Suppressor macrophage (primary cell): ENCODE results near the gene SCAMP1.

ENCODE experiments used
- DNase-seq, 4 experiments: peaks; one replicate each; pipeline ENCODE4 v3.0.0-alpha.2; 2020 to 2022

Gene SCAMP1

GRCh38 chr5:78514427-78515330, 154.3 kb downstream of the SCAMP1 start:
- DNase-seq: no peak

GRCh38 chr5:78515670-78516069, 155.3 kb downstream of the SCAMP1 start:
- no peak for DNase-seq

- peak in 3 of 4 experiments; percentile 55 to 74 (median 70) for DNase-seq
These were observed 158.2 kb downstream of the SCAMP1 start for GRCh38 chr5:78518365-78519197.

GRCh38 chr5:78519198-78519941, 159.0 kb downstream of the SCAMP1 start:
- DNase-seq: peak in 1 of 4 experiments; percentile 37

GRCh38 chr5:78521455-78521854, 161.0 kb downstream of the SCAMP1 start:
- no peak for DNase-seq

GRCh38 chr5:78522476-78523260, 162.3 kb downstream of the SCAMP1 start:
- no peak for DNase-seq

GRCh38 chr5:78523314-78524193, 163.1 kb downstream of the SCAMP1 start:
- DNase-seq: no peak

GRCh38 chr5:78526049-78526525, 165.7 kb downstream of the SCAMP1 start:
- peak in 3 of 4 experiments; percentile 63 to 81 (median 70) for DNase-seq

GRCh38 chr5:78527054-78527859, 166.8 kb downstream of the SCAMP1 start:
- peak; percentile 91 to 99 (median 94) for DNase-seq

GRCh38 chr5:78527925-78528324, 167.5 kb downstream of the SCAMP1 start:
- no peak for DNase-seq
